GM12878 (cell line): ENCODE results near the gene LCLAT1. TPM values are rescaled to one million over a fixed set of nuclear protein-coding genes. Genes with fewer than 3 reads are reported as not detected.

Experiments
- ATAC-seq: fragments of 200-7000 bp; cut with Tn5 transposase; 3 replicates; pipeline ENCODE4 v1.9.1; 2020; ENCODE audit warnings: mild to moderate bottlenecking, moderate library complexity
- BruUV-seq: library from RNA; stranded (reverse); fragments of 400-500 nt; replicated peaks from 2 replicates; lab custom pipeline; 2021; lab: Mats Ljungman, UMichigan
- CTCF ChIA-PET: fragments of 300-600 bp; sonication (Branson Sonifier 250); formaldehyde crosslinking; extraction: SDS; loops from one replicate; lab custom pipeline; 2021; ENCODE audit warnings: inconsistent platforms; lab: Yijun Ruan, JAX
- POLR2A ChIA-PET: fragments of 350-600 bp; formaldehyde crosslinking; extraction: SDS; loops from one replicate; lab custom pipeline; 2021; ENCODE audit warnings: inconsistent platforms; lab: Charles Lee
- RAD21 ChIA-PET: fragments of 300-600 bp; sonication (Branson Sonifier 250); formaldehyde crosslinking; loops from one replicate; lab custom pipeline; 2023; ENCODE audit warnings: antibody characterized with exemption; ENCODE audit not compliant: unreplicated experiment; lab: Charles Lee
- SMC1A ChIA-PET: fragments of 300-600 bp; sonication (Branson Sonifier 250); formaldehyde crosslinking; loops from one replicate; lab custom pipeline; 2023; ENCODE audit not compliant: unreplicated experiment, uncharacterized antibody; lab: Charles Lee
- DNase-seq: peaks from one replicate; pipeline ENCODE4 v3.0.0-alpha.2; 2011; ENCODE audit warnings: low read depth, low spot score
- FAIRE-seq: peaks from 3 replicates; lab custom pipeline; 2011; peaks lifted over from hg19 to GRCh38; lab: Jason Lieb, UNC
- H2AFZ ChIP-seq: 2 replicates; pipeline ENCODE4 v1.6.0; 2011; ENCODE audit warnings: low read depth, low read length, control low read depth; ENCODE audit not compliant: control insufficient read depth
- H3K27ac ChIP-seq: 2 replicates; pipeline ENCODE4 v1.5.1; 2011; ENCODE audit warnings: control low read depth; ENCODE audit not compliant: control insufficient read depth, insufficient read depth
- H3K27me3 ChIP-seq, 2 experiments: replicated peaks in 1 of 2; 2 replicates each; pipeline versions ENCODE4 v1.6.0 to v1.6.1; 2011; ENCODE audit warnings: low read length in 1 of 2; ENCODE audit not compliant: control insufficient read depth in 2 of 2, insufficient read depth in 2 of 2
- H3K36me3 ChIP-seq, 2 experiments: 2 replicates each; pipeline ENCODE4 v1.5.1; 2011; ENCODE audit warnings: low read length in 1 of 2; ENCODE audit not compliant: control insufficient read depth in 2 of 2, insufficient read depth in 2 of 2
- H3K4me1 ChIP-seq: 2 replicates; pipeline ENCODE4 v1.6.1; 2011; ENCODE audit warnings: mild to moderate bottlenecking, low read length, moderate library complexity, mixed read lengths; ENCODE audit not compliant: control insufficient read depth, insufficient read depth
- H3K4me2 ChIP-seq: 2 replicates; pipeline ENCODE4 v1.6.0; 2011; ENCODE audit warnings: control low read depth; ENCODE audit not compliant: control insufficient read depth, insufficient read depth
- H3K4me3 ChIP-seq: fragments of 200-600 bp; sonication (generic); 2 replicates; pipeline ENCODE4 v1.5.1; 2016
- H3K79me2 ChIP-seq: 2 replicates; pipeline ENCODE4 v1.6.0; 2011; ENCODE audit warnings: low read length; ENCODE audit not compliant: control insufficient read depth, insufficient read depth
- H3K9ac ChIP-seq: 2 replicates; pipeline ENCODE4 v1.8.0; 2011; ENCODE audit warnings: low read length, control low read depth, mixed read lengths; ENCODE audit not compliant: control insufficient read depth, insufficient read depth
- H3K9me3 ChIP-seq: replicated peaks from 3 replicates; pipeline ENCODE4 v1.5.1; 2011; ENCODE audit warnings: mild to moderate bottlenecking, low read length; ENCODE audit not compliant: control insufficient read depth, insufficient read depth
- H4K20me1 ChIP-seq: 2 replicates; pipeline ENCODE4 v1.6.0; 2011; ENCODE audit not compliant: control insufficient read depth, insufficient read depth
- CHD1 ChIP-seq: IDR thresholded peaks from 2 replicates; pipeline ENCODE4 v1.6.1; 2012; ENCODE audit warnings: low read depth, low read length, improper control_type of control experiment
- EP300 ChIP-seq, 2 experiments: fragments of 150-350 bp in 1 of 2; IDR thresholded peaks; 2 replicates each; pipeline ENCODE4 v1.6.1; 2011 to 2012; ENCODE audit warnings: low read depth in 2 of 2, low read length in 2 of 2, borderline replicate concordance in 1 of 2, improper control_type of control experiment in 1 of 2, inconsistent platforms in 1 of 2; ENCODE audit not compliant: control insufficient read depth in 1 of 2
- FOXK2 ChIP-seq: fragments of 450-650 bp; IDR thresholded peaks from 2 replicates; pipeline ENCODE4 v1.6.1; 2017; ENCODE audit warnings: mild to moderate bottlenecking, moderate library complexity
- MEF2A ChIP-seq: IDR thresholded peaks from 2 replicates; pipeline ENCODE4 v1.6.1; 2011; ENCODE audit warnings: low read depth, mild to moderate bottlenecking, low read length, moderate library complexity; ENCODE audit not compliant: insufficient read depth
- MXI1 ChIP-seq: fragments of 150-350 bp; IDR thresholded peaks from 2 replicates; pipeline ENCODE4 v1.6.1; 2011; ENCODE audit warnings: low read depth, mild to moderate bottlenecking, inconsistent platforms, low read length, improper control_type of control experiment
- NFXL1 ChIP-seq: fragments of 450-650 bp; IDR thresholded peaks from 2 replicates; pipeline ENCODE4 v1.6.1; 2017; ENCODE audit warnings: antibody characterized with exemption, mild to moderate bottlenecking, borderline replicate concordance
- NR2C2 ChIP-seq: IDR thresholded peaks from 2 replicates; pipeline ENCODE4 v1.6.1; 2011; ENCODE audit warnings: borderline replicate concordance, low read depth; ENCODE audit not compliant: control insufficient read depth, insufficient read length
- SIN3A ChIP-seq: IDR thresholded peaks from 2 replicates; pipeline ENCODE4 v1.6.1; 2012; ENCODE audit warnings: low read depth, low read length, improper control_type of control experiment
- SUPT20H ChIP-seq: IDR thresholded peaks from 2 replicates; pipeline ENCODE4 v1.6.1; 2011; ENCODE audit warnings: low read depth, mild to moderate bottlenecking, low read length, moderate library complexity, borderline replicate concordance; ENCODE audit not compliant: control insufficient read depth
- SUZ12 ChIP-seq: fragments of 200-600 bp; sonication (generic); IDR thresholded peaks from one replicate; pipeline ENCODE4 v1.6.1; 2018; ENCODE audit warnings: antibody characterized with exemption, mild to moderate bottlenecking; ENCODE audit not compliant: unreplicated experiment
- TBL1XR1 ChIP-seq: IDR thresholded peaks from 2 replicates; pipeline ENCODE4 v1.6.1; 2012; ENCODE audit warnings: low read depth, low read length, improper control_type of control experiment
- WGBS: methylation state at CpG from one replicate; pipeline ENCODE4 v1.1.6; 2016; ENCODE audit warnings: low lambda C conversion rate; ENCODE audit not compliant: insufficient replicate concordance, insufficient coverage; ENCODE audit errors: missing lambda C conversion rate; 5-methylcytosine and 5-hydroxymethylcytosine counted together
- in situ Hi-C: fragments of 300-500 bp; cut with MboI; formaldehyde crosslinking; loops from 9 replicates; pipeline ENCODE4 v1.14.3; 2018; ENCODE audit warnings: mixed read lengths
- intact Hi-C: fragments of 100-400 bp; cut with micrococcal nuclease; formaldehyde crosslinking; loops from one replicate; pipeline ENCODE4 v1.14.2; 2022; ENCODE audit not compliant: unreplicated experiment
- polyA plus RNA-seq, 11 experiments: library from polyadenylated mRNA; depleted of rRNA in 4 of 11; unstranded in 6 of 11; stranded (reverse) in 5 of 11; fragments of >200 nt; fragmentation: Nextera tagmentation in 4 of 11; fragmentation: Illumina TruSeq in 1 of 11; extraction: Ambion mirVana in 4 of 11; extraction: Trizol in 1 of 11; gene quantifications; 1 replicate in 1 of 11; 2 replicates in 10 of 11; pipeline versions ENCODE4 v1.2.1 to v1.2.3, GENCODE V29; 2011 to 2016; ENCODE audit warnings: inconsistent platforms in 2 of 11, missing spikeins in 2 of 11, low read depth in 1 of 11
- total RNA-seq, 4 experiments: library from RNA; depleted of rRNA in 3 of 4; stranded (reverse); fragments of >200 nt in 3 of 4; fragmentation: Illumina TruSeq in 1 of 4; extraction: Trizol in 1 of 4; gene quantifications; 2 replicates each; pipeline versions ENCODE4 v1.2.1 to v1.2.3, GENCODE V29; 2013 to 2021
- TF ChIP-seq, protein P1 (sequence below): fragments of 450-650 bp; IDR thresholded peaks from 2 replicates; pipeline ENCODE4 v1.6.1; 2017; ENCODE audit warnings: low read depth, mild to moderate bottlenecking, moderate library complexity
- TF ChIP-seq, protein P2 (sequence below), 3 experiments: IDR thresholded peaks in 2 of 3; conservative IDR thresholded peaks in 1 of 3; 2 replicates each; pipeline ENCODE4 v1.5.1; 2011; ENCODE audit warnings: low read depth in 3 of 3, low read length in 3 of 3, mild to moderate bottlenecking in 3 of 3, control low read depth in 2 of 3, moderate library complexity in 2 of 3, inconsistent platforms in 1 of 3, mixed read lengths in 1 of 3; ENCODE audit not compliant: control insufficient read depth in 2 of 3, insufficient read depth in 1 of 3; ENCODE audit errors: extremely low read depth in 1 of 3
- TF ChIP-seq, protein P3 (sequence below): fragments of 450-650 bp; IDR thresholded peaks from 2 replicates; pipeline ENCODE4 v1.6.1; 2014; ENCODE audit warnings: mild to moderate bottlenecking
- TF ChIP-seq, protein P4 (sequence below): IDR thresholded peaks from 2 replicates; pipeline ENCODE4 v1.6.1; 2012; ENCODE audit warnings: low read depth, low read length, improper control_type of control experiment
- TF ChIP-seq, protein P5 (sequence below): IDR thresholded peaks from 2 replicates; pipeline ENCODE4 v1.6.1; 2011; ENCODE audit warnings: borderline replicate concordance, low read depth, mild to moderate bottlenecking, moderate library complexity, mixed read lengths, low read length; ENCODE audit not compliant: insufficient read depth; ENCODE audit errors: extremely low read length

LCLAT1 gene
- total and polyA plus RNA-seq, 10 of the 15 experiments (the other 5 are each of a cell fraction or from before 2014, with no cell fraction given), result 8.1 to 33.0 (median 15.9) TPM

DNA sequence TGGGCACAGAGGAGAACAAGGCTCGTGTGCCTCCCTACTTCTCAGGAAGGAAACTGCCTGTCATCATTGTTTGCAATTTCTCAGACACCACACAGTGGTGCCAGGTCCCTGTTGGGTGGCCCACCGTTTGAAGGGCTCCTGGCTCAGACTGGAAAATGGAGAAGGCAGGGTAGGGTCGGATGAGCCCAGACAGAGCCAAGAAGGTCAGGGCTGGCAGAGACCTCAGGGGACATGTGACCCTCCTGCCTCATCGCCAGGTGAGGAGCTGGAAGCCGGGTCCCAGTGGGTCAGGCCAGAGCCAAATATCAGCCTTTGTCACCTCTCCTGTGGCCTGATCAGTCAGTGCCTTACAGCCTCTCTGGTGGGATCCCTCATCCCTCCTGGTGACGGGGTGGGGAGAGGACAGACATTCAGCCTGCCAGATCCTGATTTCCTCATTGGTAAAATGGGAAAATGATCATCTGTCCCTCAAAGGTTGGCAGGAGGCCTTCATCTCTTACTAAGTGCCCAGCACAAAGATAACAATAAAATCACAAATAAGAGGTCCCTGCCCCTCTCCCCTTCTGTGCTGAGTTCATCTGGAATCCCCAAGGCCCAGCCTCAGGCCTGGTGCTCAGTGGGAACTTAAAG is 242.6 kb downstream of the LCLAT1 start:
- in situ Hi-C loops, result no loop called here

More for the DNA sequence above, 242.6 kb downstream of the LCLAT1 start:
- Histone ChIP-seq H3K36me3 (no peaks in the 10 kb centered on the region), H3K4me2 (no peak overlapping the region), H4K20me1 (no peaks in the 10 kb centered on the region), H3K9me3 (no peaks in the 10 kb centered on the region), H3K79me2 (no peaks in the 10 kb centered on the region), H3K27me3 (no peaks in the 10 kb centered on the region; a peak in 1 of 4 replicates)
- 17% methylated on average over 6 of the region's 6 CpGs for WGBS
- BruUV-seq, result no TSS peak
- POLR2A ChIA-PET, result no interaction called here
- SMC1A ChIA-PET, result interaction anchor here (1.0 to 2.6 kb wide), 4 partner anchors 355 to 525 kb away, joined by 3 to 10 read pairs (median 4); no protein-coding TSS in a partner anchor
- RAD21 ChIA-PET, result no interaction called here
- no peak for DNase-seq
- FAIRE-seq, result no peak
- intact Hi-C loops, result loop anchor here (5.0 kb wide), 1 partner anchor 482 kb away; no protein-coding TSS in a partner anchor
- CTCF ChIA-PET, result interaction anchor here (1.0 to 2.3 kb wide), 3 partner anchors 12 to 525 kb away, joined by 3 to 10 read pairs (median 5); no protein-coding TSS in a partner anchor
- TF ChIP-seq SIN3A, result no peak
- no peak for TF ChIP-seq MXI1
- no peak for TF ChIP-seq NR2C2
- no peak for TF ChIP-seq TBL1XR1
- TF ChIP-seq SUZ12, result no peak
- no peak for TF ChIP-seq FOXK2
- TF ChIP-seq, protein P1, sequence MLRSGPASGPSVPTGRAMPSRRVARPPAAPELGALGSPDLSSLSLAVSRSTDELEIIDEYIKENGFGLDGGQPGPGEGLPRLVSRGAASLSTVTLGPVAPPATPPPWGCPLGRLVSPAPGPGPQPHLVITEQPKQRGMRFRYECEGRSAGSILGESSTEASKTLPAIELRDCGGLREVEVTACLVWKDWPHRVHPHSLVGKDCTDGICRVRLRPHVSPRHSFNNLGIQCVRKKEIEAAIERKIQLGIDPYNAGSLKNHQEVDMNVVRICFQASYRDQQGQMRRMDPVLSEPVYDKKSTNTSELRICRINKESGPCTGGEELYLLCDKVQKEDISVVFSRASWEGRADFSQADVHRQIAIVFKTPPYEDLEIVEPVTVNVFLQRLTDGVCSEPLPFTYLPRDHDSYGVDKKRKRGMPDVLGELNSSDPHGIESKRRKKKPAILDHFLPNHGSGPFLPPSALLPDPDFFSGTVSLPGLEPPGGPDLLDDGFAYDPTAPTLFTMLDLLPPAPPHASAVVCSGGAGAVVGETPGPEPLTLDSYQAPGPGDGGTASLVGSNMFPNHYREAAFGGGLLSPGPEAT, result no peak
- TF ChIP-seq MEF2A, result no peak
- TF ChIP-seq, protein P2, sequence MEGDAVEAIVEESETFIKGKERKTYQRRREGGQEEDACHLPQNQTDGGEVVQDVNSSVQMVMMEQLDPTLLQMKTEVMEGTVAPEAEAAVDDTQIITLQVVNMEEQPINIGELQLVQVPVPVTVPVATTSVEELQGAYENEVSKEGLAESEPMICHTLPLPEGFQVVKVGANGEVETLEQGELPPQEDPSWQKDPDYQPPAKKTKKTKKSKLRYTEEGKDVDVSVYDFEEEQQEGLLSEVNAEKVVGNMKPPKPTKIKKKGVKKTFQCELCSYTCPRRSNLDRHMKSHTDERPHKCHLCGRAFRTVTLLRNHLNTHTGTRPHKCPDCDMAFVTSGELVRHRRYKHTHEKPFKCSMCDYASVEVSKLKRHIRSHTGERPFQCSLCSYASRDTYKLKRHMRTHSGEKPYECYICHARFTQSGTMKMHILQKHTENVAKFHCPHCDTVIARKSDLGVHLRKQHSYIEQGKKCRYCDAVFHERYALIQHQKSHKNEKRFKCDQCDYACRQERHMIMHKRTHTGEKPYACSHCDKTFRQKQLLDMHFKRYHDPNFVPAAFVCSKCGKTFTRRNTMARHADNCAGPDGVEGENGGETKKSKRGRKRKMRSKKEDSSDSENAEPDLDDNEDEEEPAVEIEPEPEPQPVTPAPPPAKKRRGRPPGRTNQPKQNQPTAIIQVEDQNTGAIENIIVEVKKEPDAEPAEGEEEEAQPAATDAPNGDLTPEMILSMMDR (IDR thresholded peaks at IDR 0.05 in 2 of 3, conservative IDR thresholded peaks at IDR 0.05 in 1 of 3; ENCODE audit: control insufficient read depth in 2 of 3, extremely low read depth in 1 of 3, insufficient read depth in 1 of 3, low read depth in 3 of 3, low read length in 3 of 3), result no peak
- TF ChIP-seq NFXL1, result no peak
- TF ChIP-seq, protein P3, sequence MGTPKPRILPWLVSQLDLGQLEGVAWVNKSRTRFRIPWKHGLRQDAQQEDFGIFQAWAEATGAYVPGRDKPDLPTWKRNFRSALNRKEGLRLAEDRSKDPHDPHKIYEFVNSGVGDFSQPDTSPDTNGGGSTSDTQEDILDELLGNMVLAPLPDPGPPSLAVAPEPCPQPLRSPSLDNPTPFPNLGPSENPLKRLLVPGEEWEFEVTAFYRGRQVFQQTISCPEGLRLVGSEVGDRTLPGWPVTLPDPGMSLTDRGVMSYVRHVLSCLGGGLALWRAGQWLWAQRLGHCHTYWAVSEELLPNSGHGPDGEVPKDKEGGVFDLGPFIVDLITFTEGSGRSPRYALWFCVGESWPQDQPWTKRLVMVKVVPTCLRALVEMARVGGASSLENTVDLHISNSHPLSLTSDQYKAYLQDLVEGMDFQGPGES, result no peak
- no peak for TF ChIP-seq SUPT20H
- TF ChIP-seq, protein P4, sequence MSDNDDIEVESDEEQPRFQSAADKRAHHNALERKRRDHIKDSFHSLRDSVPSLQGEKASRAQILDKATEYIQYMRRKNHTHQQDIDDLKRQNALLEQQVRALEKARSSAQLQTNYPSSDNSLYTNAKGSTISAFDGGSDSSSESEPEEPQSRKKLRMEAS, result no peak
- TF ChIP-seq CHD1, result no peak
- TF ChIP-seq, protein P5, sequence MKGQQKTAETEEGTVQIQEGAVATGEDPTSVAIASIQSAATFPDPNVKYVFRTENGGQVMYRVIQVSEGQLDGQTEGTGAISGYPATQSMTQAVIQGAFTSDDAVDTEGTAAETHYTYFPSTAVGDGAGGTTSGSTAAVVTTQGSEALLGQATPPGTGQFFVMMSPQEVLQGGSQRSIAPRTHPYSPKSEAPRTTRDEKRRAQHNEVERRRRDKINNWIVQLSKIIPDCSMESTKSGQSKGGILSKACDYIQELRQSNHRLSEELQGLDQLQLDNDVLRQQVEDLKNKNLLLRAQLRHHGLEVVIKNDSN, result no peak
- no peak for TF ChIP-seq EP300 (IDR thresholded peaks at IDR 0.05; ENCODE audit: borderline replicate concordance in 1 of 2, control insufficient read depth in 1 of 2, low read depth in 2 of 2, low read length in 2 of 2)
- TF ChIP-seq, all 136 proteins: peak for 0
- Histone ChIP-seq H3K9ac (no peak overlapping the region), H3K4me3 (no peak overlapping the region), H3K4me1 (no peaks in the 10 kb centered on the region), H3K27ac (no peak overlapping the region), H2AFZ (no peak overlapping the region)
- no peak for ATAC-seq
